H1 (cell line): ENCODE data around the gene ARL6IP6. TPM values are rescaled to one million over a fixed set of nuclear protein-coding genes. Genes with fewer than 3 reads are reported as not detected.

ENCODE experiments used
- CTCF ChIA-PET: fragments of 300-600 bp; sonication (Branson Sonifier 250); formaldehyde crosslinking; loops from one replicate; lab custom pipeline; 2021; ENCODE audit not compliant: partially characterized antibody; lab: Charles Lee
- POLR2A ChIA-PET: fragments of 300-600 bp; sonication (Branson Sonifier 250); formaldehyde crosslinking; loops from one replicate; lab custom pipeline; 2021; ENCODE audit warnings: inconsistent platforms; ENCODE audit not compliant: partially characterized antibody; lab: Charles Lee
- DNase-seq, 2 experiments: peaks; one replicate each; pipeline versions ENCODE4 v3.0.0 to v3.0.0-alpha.2; 2010 to 2022; ENCODE audit warnings: low spot score in 2 of 2, low read depth in 1 of 2, mixed read lengths in 1 of 2
- FAIRE-seq: peaks from 2 replicates; lab custom pipeline; 2011; peaks lifted over from hg19 to GRCh38; lab: Jason Lieb, UNC
- H2AFZ ChIP-seq: 2 replicates; pipeline ENCODE4 v1.8.1; 2012; ENCODE audit warnings: low read length, inconsistent platforms
- H2AK5ac ChIP-seq: 2 replicates; pipeline ENCODE4 v1.6.1; 2013; ENCODE audit warnings: low read depth, low read length
- H2BK120ac ChIP-seq: replicated peaks from 2 replicates; pipeline ENCODE3; 2013; ENCODE audit warnings: low read depth, low read length, inconsistent platforms
- H2BK12ac ChIP-seq: 2 replicates; pipeline ENCODE4 v1.6.1; 2013; ENCODE audit warnings: low read depth, low read length
- H2BK15ac ChIP-seq: 2 replicates; pipeline ENCODE4 v1.6.1; 2013; ENCODE audit warnings: low read length
- H2BK20ac ChIP-seq: 2 replicates; pipeline ENCODE4 v1.6.1; 2013; ENCODE audit warnings: low read length
- H2BK5ac ChIP-seq: 2 replicates; pipeline ENCODE4 v1.6.1; 2013; ENCODE audit warnings: low read depth, low read length
- H3K14ac ChIP-seq: 2 replicates; pipeline ENCODE4 v1.6.1; 2013; ENCODE audit warnings: inconsistent platforms; ENCODE audit not compliant: insufficient read length
- H3K18ac ChIP-seq: 2 replicates; pipeline ENCODE4 v1.6.1; 2013; ENCODE audit warnings: low read length; ENCODE audit errors: extremely low read depth
- H3K23ac ChIP-seq: 2 replicates; pipeline ENCODE4 v1.6.1; 2013; ENCODE audit warnings: inconsistent platforms; ENCODE audit not compliant: insufficient read length
- H3K23me2 ChIP-seq: 2 replicates; pipeline ENCODE4 v1.6.1; 2013; ENCODE audit warnings: low read depth, low read length
- H3K27ac ChIP-seq: 2 replicates; pipeline ENCODE4 v1.6.1; 2011; ENCODE audit warnings: low read depth, low read length, inconsistent platforms
- H3K27me3 ChIP-seq, 4 experiments: replicated peaks in 1 of 4; 1 replicate in 1 of 4; 2 replicates in 3 of 4; pipeline versions ENCODE4 v1.6.1 to v1.8.1; 2011 to 2013; ENCODE audit warnings: low read length in 3 of 4, mild to moderate bottlenecking in 3 of 4, inconsistent platforms in 2 of 4, mixed read lengths in 2 of 4, moderate library complexity in 1 of 4; ENCODE audit not compliant: control insufficient read depth in 3 of 4, insufficient read depth in 3 of 4; ENCODE audit errors: extremely low read depth in 1 of 4
- H3K36me3 ChIP-seq, 4 experiments: 2 replicates each; pipeline versions ENCODE4 v1.6.1 to v1.8.1; 2011 to 2013; ENCODE audit warnings: mild to moderate bottlenecking in 4 of 4, low read length in 3 of 4, moderate library complexity in 2 of 4, control low read depth in 1 of 4, inconsistent platforms in 1 of 4; ENCODE audit not compliant: insufficient read depth in 4 of 4, control insufficient read depth in 2 of 4
- H3K4ac ChIP-seq: replicated peaks from 2 replicates; pipeline ENCODE3; 2013; ENCODE audit warnings: low read length, low read depth, mixed read lengths, inconsistent platforms; ENCODE audit not compliant: insufficient read length
- H3K4me1 ChIP-seq, 4 experiments: replicated peaks in 1 of 4; 1 replicate in 1 of 4; 2 replicates in 3 of 4; pipeline versions ENCODE4 v1.6.1 to v1.8.1; 2011 to 2013; ENCODE audit warnings: low read length in 3 of 4, inconsistent platforms in 2 of 4, mixed read lengths in 1 of 4; ENCODE audit not compliant: insufficient read depth in 4 of 4, control insufficient read depth in 3 of 4
- H3K4me2 ChIP-seq, 2 experiments: 2 replicates each; pipeline versions ENCODE4 v1.6.1 to v1.8.1; 2011 to 2013; ENCODE audit warnings: low read depth in 2 of 2, low read length in 2 of 2, control low read depth in 1 of 2, inconsistent platforms in 1 of 2, mild to moderate bottlenecking in 1 of 2; ENCODE audit not compliant: insufficient read depth in 1 of 2
- H3K4me3 ChIP-seq, 4 experiments: fragments of 200-600, 300-600 bp in 1 of 4; sonication (generic), shearing (Covaris generic), sonication (Bioruptor Twin) in 1 of 4; 2 replicates each; pipeline versions ENCODE4 v1.5.1 to v1.8.1; 2011 to 2016; ENCODE audit warnings: low read length in 4 of 4, low read depth in 3 of 4, control low read depth in 2 of 4, inconsistent platforms in 2 of 4, mild to moderate bottlenecking in 2 of 4, mixed read lengths in 1 of 4, moderate library complexity in 1 of 4; ENCODE audit not compliant: insufficient read depth in 2 of 4; ENCODE audit errors: extremely low read depth in 1 of 4
- H3K56ac ChIP-seq: replicated peaks from 2 replicates; pipeline ENCODE3; 2013; ENCODE audit warnings: low read depth, mild to moderate bottlenecking, mixed read lengths, low read length, inconsistent platforms; ENCODE audit not compliant: insufficient read length
- H3K79me1 ChIP-seq: 2 replicates; pipeline ENCODE4 v1.6.1; 2013; ENCODE audit warnings: low read depth, low read length, control low read depth
- H3K79me2 ChIP-seq, 2 experiments: 2 replicates each; pipeline versions ENCODE4 v1.6.1 to v1.8.1; 2012 to 2013; ENCODE audit warnings: low read length in 2 of 2, mild to moderate bottlenecking in 2 of 2, inconsistent platforms in 1 of 2; ENCODE audit not compliant: insufficient read depth in 2 of 2, control insufficient read depth in 1 of 2
- H3K9ac ChIP-seq, 4 experiments: replicated peaks in 1 of 4; 1 replicate in 1 of 4; 2 replicates in 3 of 4; pipeline versions ENCODE4 v1.6.1 to v1.8.1; 2011 to 2013; ENCODE audit warnings: low read depth in 3 of 4, low read length in 3 of 4, control low read depth in 2 of 4, mild to moderate bottlenecking in 2 of 4, moderate library complexity in 2 of 4, inconsistent platforms in 1 of 4; ENCODE audit errors: extremely low read depth in 1 of 4
- H3K9me3 ChIP-seq, 2 experiments: 2 replicates each; pipeline versions ENCODE4 v1.6.1 to v1.8.1; 2012 to 2013; ENCODE audit warnings: mild to moderate bottlenecking in 2 of 2, moderate library complexity in 2 of 2, control low read depth in 1 of 2, inconsistent platforms in 1 of 2, low read depth in 1 of 2, low read length in 1 of 2, mixed read lengths in 1 of 2; ENCODE audit not compliant: insufficient read depth in 2 of 2
- H4K20me1 ChIP-seq, 2 experiments: replicated peaks in 1 of 2; 2 replicates each; pipeline versions ENCODE3 to v1.8.1; 2011 to 2013; ENCODE audit warnings: inconsistent platforms in 2 of 2, low read length in 2 of 2, mild to moderate bottlenecking in 1 of 2; ENCODE audit not compliant: insufficient read depth in 2 of 2, control insufficient read depth in 1 of 2
- H4K5ac ChIP-seq: 2 replicates; pipeline ENCODE4 v1.6.1; 2013; ENCODE audit warnings: low read length, low read depth, mixed read lengths, inconsistent platforms; ENCODE audit not compliant: insufficient read length
- H4K8ac ChIP-seq: 2 replicates; pipeline ENCODE4 v1.8.0; 2013; ENCODE audit warnings: mild to moderate bottlenecking, moderate library complexity, low read length, inconsistent platforms; ENCODE audit not compliant: insufficient read depth; ENCODE audit errors: extremely low read depth
- H4K91ac ChIP-seq: replicated peaks from 2 replicates; pipeline ENCODE3; 2013; ENCODE audit warnings: low read length, mixed read lengths, inconsistent platforms; ENCODE audit not compliant: insufficient read length
- CTBP2 ChIP-seq: IDR thresholded peaks from 2 replicates; pipeline ENCODE4 v1.7.0; 2011; ENCODE audit warnings: borderline replicate concordance, mild to moderate bottlenecking, moderate library complexity, mixed read lengths, low read length; ENCODE audit not compliant: insufficient read depth, insufficient read length
- CTCF ChIP-seq, 3 experiments: IDR thresholded peaks; 1 replicate in 2 of 3; 2 replicates in 1 of 3; pipeline versions ENCODE4 v1.5.1 to v1.6.1; 2011; ENCODE audit warnings: low read length in 3 of 3, mild to moderate bottlenecking in 3 of 3, inconsistent platforms in 2 of 3, low read depth in 1 of 3, moderate library complexity in 1 of 3; ENCODE audit not compliant: insufficient read depth in 1 of 3; ENCODE audit errors: control extremely low read depth in 1 of 3
- GABPA ChIP-seq: IDR thresholded peaks from 2 replicates; pipeline ENCODE4 v1.6.1; 2011; ENCODE audit warnings: mild to moderate bottlenecking, low read length, moderate library complexity, borderline replicate concordance; ENCODE audit not compliant: insufficient read depth
- SAP30 ChIP-seq: fragments of 300-600 bp; sonication (generic); IDR thresholded peaks from 2 replicates; pipeline ENCODE4 v1.7.1; 2012; ENCODE audit warnings: low read length, moderate library complexity, mild to moderate bottlenecking, inconsistent platforms; ENCODE audit not compliant: insufficient read depth, insufficient replicate concordance
- TEAD4 ChIP-seq: IDR thresholded peaks from 2 replicates; pipeline ENCODE4 v1.6.1; 2012; ENCODE audit warnings: low read depth, low read length, inconsistent platforms, mixed read lengths
- ZNF274 ChIP-seq: IDR thresholded peaks from 2 replicates; pipeline ENCODE4 v1.7.0; 2012; ENCODE audit warnings: low read length, borderline replicate concordance; ENCODE audit errors: extremely low read depth
- WGBS, 2 experiments: shearing (Covaris generic) in 1 of 2; methylation state at CpG; one replicate each; pipeline versions ENCODE4 v1.1.6 to v1.1.7; 2013 to 2015; ENCODE audit warnings: low lambda C conversion rate in 2 of 2, mixed read lengths in 2 of 2, inconsistent platforms in 1 of 2, low coverage in 1 of 2, missing lambda C conversion rate in 1 of 2; ENCODE audit not compliant: insufficient replicate concordance in 2 of 2, insufficient coverage in 1 of 2, insufficient read length in 1 of 2; ENCODE audit errors: extremely low coverage in 1 of 2, missing lambda C conversion rate in 1 of 2; 5-methylcytosine and 5-hydroxymethylcytosine counted together
- polyA plus RNA-seq, 7 experiments: library from polyadenylated mRNA; depleted of rRNA in 3 of 7; stranded (reverse) in 5 of 7; unstranded in 2 of 7; fragments of >200 nt in 5 of 7; fragments of 200-250 nt in 2 of 7; gene quantifications; 1 replicate in 5 of 7; 2 replicates in 1 of 7; 4 replicates in 1 of 7; pipeline versions ENCODE4 v1.2.1 to v1.2.3, GENCODE V29; 2011 to 2013; ENCODE audit warnings: missing spikeins in 2 of 7, mixed read lengths in 2 of 7
- total RNA-seq: library from RNA; stranded (reverse); fragmentation: NEBNext Ultra II Directional; extraction: Animal tissue kit (Norgen Biotek cat#: 25700); gene quantifications from 2 replicates; pipeline ENCODE4 v1.2.1, GENCODE V29; 2021

Gene ARL6IP6
- total and polyA plus RNA-seq, 2 of the 8 experiments (the other 6 are each of a cell fraction or from before 2014, with no cell fraction given): 47.3 to 92.9 TPM

- H3K79me1 ChIP-seq: no peaks in the 10 kb centered on the region; the same call in 1 of the 2 replicates
- H3K56ac ChIP-seq: no peak overlapping the region
- TF ChIP-seq CTCF (IDR thresholded peaks at IDR 0.05; ENCODE audit: control extremely low read depth in 1 of 3, insufficient read depth in 1 of 3, low read depth in 1 of 3, low read length in 3 of 3): no peak
- no peak for TF ChIP-seq GABPA
- no peak for TF ChIP-seq TEAD4
- no peak for TF ChIP-seq ZNF274
- TF ChIP-seq SAP30: no peak
- TF ChIP-seq CTBP2: no peak
- H2BK5ac ChIP-seq: no peak overlapping the region
- no peak overlapping the region for H3K4me2 ChIP-seq
- H2BK15ac ChIP-seq: no peak overlapping the region
- H3K23me2 ChIP-seq: no peaks in the 10 kb centered on the region
- no peak overlapping the region for H2BK20ac ChIP-seq
- H4K8ac ChIP-seq: no peak overlapping the region
- peaks cover 2 to 35% (median 9%) of the 10 kb centered on the region in 4 experiments; a peak in 6 of 8 replicates for H3K36me3 ChIP-seq
- H4K91ac ChIP-seq: no peak overlapping the region
- H2BK120ac ChIP-seq: no peak overlapping the region
- no peaks in the 10 kb centered on the region for H3K27me3 ChIP-seq
- WGBS, 2 experiments: no CpG with 5 or more reads among the region's 1 CpG
- DNase-seq: no peak
- CTCF ChIA-PET: interaction anchor here (0.7 kb wide), 1 partner anchor 19 kb away, joined by 3 read pairs; no protein-coding TSS in a partner anchor
- POLR2A ChIA-PET: interaction anchor here (1.4 to 2.0 kb wide), 3 partner anchors 10 to 22 kb away, joined by 3 to 10 read pairs (median 5); partner anchors contain the start of gene PRPF40A
- H3K14ac ChIP-seq: no peak overlapping the region
- no peak overlapping the region for H3K4ac ChIP-seq
- no peak overlapping the region for H3K9ac ChIP-seq
- H3K4me3 ChIP-seq: no peak overlapping the region
- no peak overlapping the region for H2AFZ ChIP-seq
- H3K9me3 ChIP-seq: no peaks in the 10 kb centered on the region
- H2AK5ac ChIP-seq: no peak overlapping the region
- H3K79me2 ChIP-seq: peaks cover 9 to 84% of the 10 kb centered on the region in 2 experiments
- H2BK12ac ChIP-seq: no peak overlapping the region
- no peaks in the 10 kb centered on the region for H3K4me1 ChIP-seq
- H4K5ac ChIP-seq: no peak overlapping the region
- H4K20me1 ChIP-seq: peaks cover 4% of the 10 kb centered on the region in 2 experiments
- H3K23ac ChIP-seq: no peak overlapping the region
- no peak for FAIRE-seq
- H3K18ac ChIP-seq: no peak overlapping the region
- no peak overlapping the region for H3K27ac ChIP-seq
Observed at GRCh38 chr2:152696476-152696875, 21.9 kb upstream of the ARL6IP6 start.
